Stimulated activated CD4-positive, alpha-beta T cell treated with anti-CD3 and anti-CD28 coated beads, Interleukin-1b, Interleukin-23, amount 100 ng/mL, for 24 hours (primary cell): ENCODE data around the gene ZNF544.

Experiments
- DNase-seq, 4 experiments: peaks; one replicate each; pipeline ENCODE4 v3.0.0-alpha.2; 2020; ENCODE audit warnings: low read depth in 4 of 4, low spot score in 1 of 4

Gene ZNF544

GRCh38 chr19:58228585-58229254 is at the start of gene ZNF544:
Gene ZNF544 (plus strand): TSS chr19:58228914. CDS start chr19:58244024, 15,110 bp downstream.
- peak in 3 of 4 experiments; percentile 42 to 76 (median 59) for DNase-seq

- DNase-seq = peak; percentile 28 to 46 (median 34)
These were observed 46.7 kb upstream of the ZNF544 start for GRCh38 chr19:58181902-58182576.

- peak in 3 of 4 experiments; percentile 71 to 78 (median 73) for DNase-seq
These were observed 46.1 kb upstream of the ZNF544 start for GRCh38 chr19:58182577-58182988.

- DNase-seq = peak; percentile 86 to 92 (median 88)
These were observed 45.5 kb upstream of the ZNF544 start, which contains the start of gene ZNF274 for GRCh38 chr19:58182989-58183816. Gene ZNF274 (plus strand): TSS chr19:58183061. CDS start chr19:58183966, 905 bp downstream.

GRCh38 chr19:58183817-58184215 is 44.9 kb upstream of the ZNF544 start:
- DNase-seq = peak in 1 of 4 experiments; percentile 12

GRCh38 chr19:58196901-58197616 is 31.7 kb upstream of the ZNF544 start:
- DNase-seq = no peak

GRCh38 chr19:58203814-58204475 is 24.8 kb upstream of the ZNF544 start:
- DNase-seq = no peak

- DNase-seq = no peak
These were observed 24.1 kb upstream of the ZNF544 start for GRCh38 chr19:58204566-58204965.

- DNase-seq = no peak
These were observed 19.1 kb upstream of the ZNF544 start for GRCh38 chr19:58209577-58209976.

- DNase-seq = no peak
These were observed 16.2 kb upstream of the ZNF544 start for GRCh38 chr19:58212336-58213074.

- no peak for DNase-seq
These were observed 15.7 kb upstream of the ZNF544 start for GRCh38 chr19:58213075-58213369.

GRCh38 chr19:58217069-58217481 is 11.6 kb upstream of the ZNF544 start:
- DNase-seq = no peak

- no peak for DNase-seq
These were observed 10.9 kb upstream of the ZNF544 start for GRCh38 chr19:58217607-58218391.

- DNase-seq = peak in 2 of 4 experiments; percentile 1 to 7
These were observed 9.8 kb upstream of the ZNF544 start for GRCh38 chr19:58218899-58219298.

GRCh38 chr19:58227964-58228584 is 640 bp upstream of the ZNF544 start:
- no peak for DNase-seq

- DNase-seq = peak in 1 of 4 experiments; percentile 5
These were observed 533 bp downstream of the ZNF544 start for GRCh38 chr19:58229255-58229639.

- no peak for DNase-seq
These were observed 8.6 kb downstream of the ZNF544 start for GRCh38 chr19:58237324-58237723.

- DNase-seq = no peak
These were observed 14.6 kb downstream of the ZNF544 start for GRCh38 chr19:58243351-58243750.

- no peak for DNase-seq
These were observed 20.2 kb downstream of the ZNF544 start for GRCh38 chr19:58248886-58249285.
